GM12873 (cell line): ENCODE measurements around the gene ATOH7.

Experiments used
- TF ChIP-seq, protein P1 (sequence below): IDR thresholded peaks from 2 replicates; pipeline ENCODE4 v1.5.1; 2012; ENCODE audit warnings: low read depth, mild to moderate bottlenecking, moderate library complexity, low read length, control low read depth; ENCODE audit not compliant: insufficient read depth; ENCODE audit errors: missing control alignments

The ATOH7 gene

DNA sequence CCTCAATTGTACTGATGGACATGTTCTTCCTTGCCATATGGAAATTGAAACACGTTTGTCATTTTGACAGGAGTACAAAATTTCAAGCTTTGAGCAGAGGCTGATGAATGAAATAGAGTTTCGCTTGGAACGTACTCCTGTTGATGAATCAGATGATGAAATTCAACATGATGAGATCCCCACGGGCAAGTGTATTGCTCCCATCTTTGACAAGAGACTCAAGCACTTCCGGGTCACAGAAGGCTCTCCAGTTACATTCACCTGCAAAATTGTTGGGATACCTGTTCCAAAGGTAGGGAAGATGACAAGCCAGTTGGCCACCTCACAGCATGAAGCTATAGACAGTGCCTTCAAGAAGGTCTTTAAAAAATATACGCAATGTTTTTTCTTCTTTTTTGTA, 43.1 kb downstream of the ATOH7 start:
- TF ChIP-seq, protein P1, sequence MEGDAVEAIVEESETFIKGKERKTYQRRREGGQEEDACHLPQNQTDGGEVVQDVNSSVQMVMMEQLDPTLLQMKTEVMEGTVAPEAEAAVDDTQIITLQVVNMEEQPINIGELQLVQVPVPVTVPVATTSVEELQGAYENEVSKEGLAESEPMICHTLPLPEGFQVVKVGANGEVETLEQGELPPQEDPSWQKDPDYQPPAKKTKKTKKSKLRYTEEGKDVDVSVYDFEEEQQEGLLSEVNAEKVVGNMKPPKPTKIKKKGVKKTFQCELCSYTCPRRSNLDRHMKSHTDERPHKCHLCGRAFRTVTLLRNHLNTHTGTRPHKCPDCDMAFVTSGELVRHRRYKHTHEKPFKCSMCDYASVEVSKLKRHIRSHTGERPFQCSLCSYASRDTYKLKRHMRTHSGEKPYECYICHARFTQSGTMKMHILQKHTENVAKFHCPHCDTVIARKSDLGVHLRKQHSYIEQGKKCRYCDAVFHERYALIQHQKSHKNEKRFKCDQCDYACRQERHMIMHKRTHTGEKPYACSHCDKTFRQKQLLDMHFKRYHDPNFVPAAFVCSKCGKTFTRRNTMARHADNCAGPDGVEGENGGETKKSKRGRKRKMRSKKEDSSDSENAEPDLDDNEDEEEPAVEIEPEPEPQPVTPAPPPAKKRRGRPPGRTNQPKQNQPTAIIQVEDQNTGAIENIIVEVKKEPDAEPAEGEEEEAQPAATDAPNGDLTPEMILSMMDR = no peak

DNA sequence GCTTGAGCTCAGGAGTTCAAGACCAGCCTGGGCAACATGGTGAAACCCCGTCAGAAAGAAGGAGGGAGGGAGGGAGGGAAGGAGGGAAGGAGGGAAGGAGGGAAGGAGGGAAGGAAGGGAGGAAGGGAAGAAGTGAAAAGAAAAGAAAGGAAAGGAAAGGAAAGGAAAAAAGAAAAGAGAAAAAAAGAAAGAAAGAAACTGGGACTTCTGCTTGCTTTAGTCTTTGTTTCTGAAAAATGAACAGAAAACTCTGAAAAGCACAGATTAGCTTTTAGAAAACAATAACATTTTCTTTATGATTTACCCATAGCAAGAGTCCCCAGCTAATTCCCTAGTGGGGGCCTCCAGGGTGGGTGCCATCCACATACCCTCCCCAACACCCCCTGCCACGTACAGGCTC, 46.8 kb downstream of the ATOH7 start:
- TF ChIP-seq, protein P1 = no peak

DNA sequence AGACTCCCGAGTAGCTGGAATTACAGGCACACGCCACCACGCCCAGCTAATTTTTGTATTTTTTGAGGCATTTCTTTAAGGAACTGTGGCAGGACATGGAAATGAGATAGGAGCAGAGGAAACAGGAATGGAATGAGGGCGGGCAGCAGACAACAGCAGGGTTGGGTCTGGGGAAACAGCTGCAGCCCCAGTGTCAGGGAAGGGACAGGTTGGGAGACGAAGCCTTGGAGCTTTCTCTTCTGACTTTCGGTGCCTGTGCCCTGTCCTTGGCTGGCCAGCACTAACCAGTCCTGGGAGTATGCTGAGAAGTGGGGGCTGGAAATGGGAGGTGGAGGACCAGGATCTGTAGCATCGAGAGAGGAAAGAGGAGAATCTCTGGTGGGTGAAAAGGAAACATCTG, 47.4 kb downstream of the ATOH7 start:
- TF ChIP-seq, protein P1 = no peak
